B cell (primary cell): ENCODE results near the gene TRAM2. TPM values are rescaled to one million over a fixed set of nuclear protein-coding genes. Genes with fewer than 3 reads are reported as not detected.

ENCODE experiments used
- ATAC-seq: fragments of 200-7000 bp; cut with Tn5 transposase; one replicate; pipeline ENCODE4 v1.10.0; 2021; ENCODE audit warnings: low read depth, mild to moderate bottlenecking, moderate number of reproducible peaks, moderate library complexity
- CTCF ChIA-PET: fragments of 350-600 bp; sonication (Branson Sonifier 250); formaldehyde crosslinking; loops from one replicate; lab custom pipeline; 2021; ENCODE audit warnings: antibody characterized with exemption, inconsistent platforms; lab: Charles Lee
- POLR2A ChIA-PET: fragments of 350-600 bp; sonication (Branson Sonifier 250); formaldehyde crosslinking; loops from one replicate; lab custom pipeline; 2021; ENCODE audit warnings: antibody characterized with exemption; lab: Charles Lee
- DNase-seq: peaks from one replicate; pipeline ENCODE4 v3.0.0; 2013
- H2AFZ ChIP-seq: 2 replicates; pipeline ENCODE4 v1.6.1; 2012; ENCODE audit warnings: mild to moderate bottlenecking, low read depth, low read length; ENCODE audit not compliant: insufficient read depth, poor library complexity, severe bottlenecking
- H3K27ac ChIP-seq, 2 donors: 1 replicate in 1 of 2; 2 replicates in 1 of 2; pipeline ENCODE4 v1.5.1; 2012 to 2013; ENCODE audit warnings: low read length in 2 of 2, mild to moderate bottlenecking in 2 of 2, moderate library complexity in 1 of 2
- H3K27me3 ChIP-seq, 4 experiments: fragments of 200-600 bp in 1 of 4; sonication (generic) in 1 of 4; replicated peaks in 1 of 4; 1 replicate in 2 of 4; 2 replicates in 2 of 4; pipeline versions ENCODE4 v1.6.1 to v1.7.0; 2013 to 2016; ENCODE audit warnings: low read length in 3 of 4, mild to moderate bottlenecking in 2 of 4, mixed read lengths in 1 of 4, moderate library complexity in 1 of 4; ENCODE audit not compliant: insufficient read depth in 4 of 4, control insufficient read depth in 3 of 4; ENCODE audit errors: control extremely low read depth in 1 of 4
- H3K36me3 ChIP-seq, 2 experiments: replicated peaks in 1 of 2; 1 replicate in 1 of 2; 2 replicates in 1 of 2; pipeline versions ENCODE4 v1.6.1 to v1.7.1; 2013; ENCODE audit warnings: low read length in 1 of 2; ENCODE audit not compliant: insufficient read depth in 2 of 2, control insufficient read depth in 1 of 2; ENCODE audit errors: control extremely low read depth in 1 of 2, extremely low read depth in 1 of 2
- H3K4me1 ChIP-seq, 2 donors: fragments of 200-600 bp in 1 of 2; sonication (generic) in 1 of 2; 1 replicate in 1 of 2; 2 replicates in 1 of 2; pipeline versions ENCODE4 v1.5.1 to v1.6.1; 2013 to 2017; ENCODE audit warnings: low read length in 2 of 2; ENCODE audit not compliant: control insufficient read depth in 2 of 2, insufficient read depth in 2 of 2
- H3K4me2 ChIP-seq: replicated peaks from 2 replicates; pipeline ENCODE3; 2012; ENCODE audit warnings: mild to moderate bottlenecking, low read depth, low read length; ENCODE audit not compliant: poor library complexity, severe bottlenecking
- H3K4me3 ChIP-seq, 5 experiments: fragments of 200-600 bp in 1 of 5; sonication (generic) in 1 of 5; 1 replicate in 3 of 5; 2 replicates in 2 of 5; pipeline versions ENCODE4 v1.5.1 to v1.7.0; 2011 to 2016; ENCODE audit warnings: low read length in 4 of 5, mild to moderate bottlenecking in 4 of 5, low read depth in 2 of 5, control low read depth in 1 of 5, moderate library complexity in 1 of 5; ENCODE audit not compliant: insufficient read depth in 1 of 5; ENCODE audit errors: control extremely low read depth in 1 of 5, extremely low read depth in 1 of 5
- H3K79me2 ChIP-seq: fragments of 200-600 bp; sonication (generic); one replicate; pipeline ENCODE4 v1.6.0; 2016; ENCODE audit warnings: low read length; ENCODE audit not compliant: control insufficient read depth, insufficient read depth
- H3K9ac ChIP-seq: fragments of 200-600 bp; sonication (generic); 2 replicates; pipeline ENCODE4 v1.6.1; 2017; ENCODE audit warnings: mild to moderate bottlenecking, low read length, moderate library complexity
- H3K9me3 ChIP-seq, 3 donors: one replicate each; pipeline versions ENCODE4 v1.6.1 to v1.7.1; 2013; ENCODE audit warnings: low read length in 2 of 3; ENCODE audit not compliant: control insufficient read depth in 2 of 3, insufficient read depth in 1 of 3; ENCODE audit errors: control extremely low read depth in 1 of 3
- H4K20me1 ChIP-seq: 2 replicates; pipeline ENCODE4 v1.6.0; 2012; ENCODE audit warnings: mild to moderate bottlenecking, low read length; ENCODE audit not compliant: insufficient read depth, control insufficient read depth, poor library complexity, severe bottlenecking
- H3K27ac Mint-ChIP-seq: one replicate; pipeline ENCODE4 v1.8.0; 2021; ENCODE audit warnings: mixed read lengths
- H3K27me3 Mint-ChIP-seq: one replicate; pipeline ENCODE4 v1.8.0; 2021; ENCODE audit warnings: mixed read lengths
- H3K4me1 Mint-ChIP-seq: one replicate; pipeline ENCODE4 v1.8.0; 2021; ENCODE audit warnings: mixed read lengths
- H3K4me3 Mint-ChIP-seq: one replicate; pipeline ENCODE4 v1.8.0; 2021; ENCODE audit warnings: mixed read lengths
- H3K9me3 Mint-ChIP-seq: one replicate; pipeline ENCODE4 v1.8.0; 2022; ENCODE audit warnings: mixed read lengths; ENCODE audit not compliant: insufficient read depth
- EZH2 ChIP-seq: IDR thresholded peaks from 2 replicates; pipeline ENCODE4 v1.6.1; 2012; ENCODE audit warnings: borderline replicate concordance, low read depth, mild to moderate bottlenecking, moderate library complexity, low read length; ENCODE audit not compliant: insufficient read depth, poor library complexity, severe bottlenecking
- WGBS: methylation state at CpG from one replicate; pipeline ENCODE4 v1.1.5; 2013; ENCODE audit warnings: missing lambda C conversion rate; ENCODE audit not compliant: insufficient coverage; 5-methylcytosine and 5-hydroxymethylcytosine counted together
- intact Hi-C: fragments of 100-400 bp; cut with micrococcal nuclease; formaldehyde crosslinking; loops from one replicate; pipeline ENCODE4 v1.10.0; 2022
- polyA plus RNA-seq: library from polyadenylated mRNA; depleted of rRNA; stranded (reverse); fragments of >200 nt; gene quantifications from 2 replicates; pipeline ENCODE4 v1.2.3, GENCODE V29; 2012
- total RNA-seq, 2 donors: library from RNA; stranded (reverse); fragments of 120-200 nt in 1 of 2; gene quantifications; 1 replicate in 1 of 2; 2 replicates in 1 of 2; pipeline versions ENCODE4 v1.2.3 to v1.2.4, GENCODE V29; 2013 to 2022
- TF ChIP-seq, protein P1 (sequence below): fragments of 200-600 bp; IDR thresholded peaks from one replicate; pipeline ENCODE4 v1.8.0; 2022; ENCODE audit warnings: antibody characterized with exemption, mild to moderate bottlenecking

The TRAM2 gene
- total and polyA plus RNA-seq, 2 donors (not counting 1 experiment from before 2014, with no cell fraction given) = 9.0 to 13.3 TPM

DNA sequence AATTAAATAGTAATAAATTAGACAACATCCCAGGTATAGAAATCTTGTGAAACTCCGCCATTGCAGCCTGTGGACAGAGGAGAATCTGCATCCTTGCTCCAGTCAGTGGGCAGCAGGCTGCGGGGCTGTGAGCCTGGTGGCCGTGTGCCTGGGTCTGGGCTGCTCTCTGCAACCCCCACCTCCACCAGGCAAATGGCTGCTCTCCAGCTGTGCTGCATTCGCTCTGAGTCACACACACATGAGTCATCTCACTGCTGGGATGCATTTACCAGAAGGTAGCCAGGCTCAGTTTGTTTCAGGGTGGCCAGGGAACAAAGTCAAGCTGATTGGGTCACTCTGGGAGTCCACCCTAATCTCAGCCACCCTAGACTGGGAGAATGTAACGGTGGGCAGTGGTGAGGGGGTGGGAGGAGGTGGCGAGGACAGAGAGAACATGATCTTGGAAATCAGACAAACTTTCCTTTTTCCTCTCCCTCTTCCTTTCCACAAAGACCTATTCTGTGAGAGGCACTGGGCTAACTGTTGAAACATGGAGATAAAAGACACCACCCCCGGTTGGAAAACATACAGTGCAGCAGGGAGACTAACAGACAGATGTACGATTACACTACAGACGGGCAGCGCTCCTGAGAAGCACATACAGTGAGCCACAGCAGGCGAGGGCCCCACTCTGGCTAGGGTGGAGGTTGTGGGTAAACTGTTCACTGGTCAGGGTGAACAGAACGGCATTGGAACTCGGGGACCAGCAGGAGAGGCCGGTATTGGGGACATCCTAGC lies 59.2 kb downstream of the TRAM2 start:
- Histone ChIP-seq H3K79me2 (no peaks in the 10 kb centered on the region), H4K20me1 (no peaks in the 10 kb centered on the region), H3K9ac (no peak overlapping the region), H3K27ac (no peak overlapping the region), H3K4me1 (no peaks in the 10 kb centered on the region), H3K4me2 (no peak overlapping the region), H3K9me3 (no peaks in the 10 kb centered on the region), H3K36me3 (peaks cover 0 to 35% of the 10 kb centered on the region in 2 experiments), H2AFZ (no peak overlapping the region), H3K4me3 (no peak overlapping the region), H3K27me3 (no peaks in the 10 kb centered on the region)
- DNase-seq (no peak), ATAC-seq (no peak)
- TF ChIP-seq, protein P1, sequence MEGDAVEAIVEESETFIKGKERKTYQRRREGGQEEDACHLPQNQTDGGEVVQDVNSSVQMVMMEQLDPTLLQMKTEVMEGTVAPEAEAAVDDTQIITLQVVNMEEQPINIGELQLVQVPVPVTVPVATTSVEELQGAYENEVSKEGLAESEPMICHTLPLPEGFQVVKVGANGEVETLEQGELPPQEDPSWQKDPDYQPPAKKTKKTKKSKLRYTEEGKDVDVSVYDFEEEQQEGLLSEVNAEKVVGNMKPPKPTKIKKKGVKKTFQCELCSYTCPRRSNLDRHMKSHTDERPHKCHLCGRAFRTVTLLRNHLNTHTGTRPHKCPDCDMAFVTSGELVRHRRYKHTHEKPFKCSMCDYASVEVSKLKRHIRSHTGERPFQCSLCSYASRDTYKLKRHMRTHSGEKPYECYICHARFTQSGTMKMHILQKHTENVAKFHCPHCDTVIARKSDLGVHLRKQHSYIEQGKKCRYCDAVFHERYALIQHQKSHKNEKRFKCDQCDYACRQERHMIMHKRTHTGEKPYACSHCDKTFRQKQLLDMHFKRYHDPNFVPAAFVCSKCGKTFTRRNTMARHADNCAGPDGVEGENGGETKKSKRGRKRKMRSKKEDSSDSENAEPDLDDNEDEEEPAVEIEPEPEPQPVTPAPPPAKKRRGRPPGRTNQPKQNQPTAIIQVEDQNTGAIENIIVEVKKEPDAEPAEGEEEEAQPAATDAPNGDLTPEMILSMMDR = no peak
- TF ChIP-seq EZH2 = no peak
- 96% methylated on average over 12 of the region's 14 CpGs for WGBS
- intact Hi-C loops = no loop called here
- Mint-ChIP-seq H3K4me1 (no peaks in the 10 kb centered on the region), H3K27ac (no peak overlapping the region), H3K4me3 (no peak overlapping the region), H3K9me3 (no peaks in the 10 kb centered on the region), H3K27me3 (no peaks in the 10 kb centered on the region)
- CTCF ChIA-PET = no interaction called here
- POLR2A ChIA-PET = no interaction called here

- H3K79me2 ChIP-seq = no peaks in the 10 kb centered on the region
- intact Hi-C loops = no loop called here
- H3K9ac ChIP-seq = no peak overlapping the region
- H3K4me1 ChIP-seq = no peaks in the 10 kb centered on the region
- Mint-ChIP-seq H3K4me1 (no peaks in the 10 kb centered on the region), H3K27me3 (no peaks in the 10 kb centered on the region), H3K9me3 (no peaks in the 10 kb centered on the region), H3K4me3 (no peak overlapping the region), H3K27ac (no peak overlapping the region)
- H3K4me2 ChIP-seq = no peak overlapping the region
- ChIA-PET POLR2A (no interaction called here), CTCF (no interaction called here)
- no peak overlapping the region for H3K27ac ChIP-seq
- H3K9me3 ChIP-seq = no peaks in the 10 kb centered on the region
- no peaks in the 10 kb centered on the region for H4K20me1 ChIP-seq
- TF ChIP-seq EZH2 = no peak
- TF ChIP-seq, protein P1 = no peak
- ATAC-seq (no peak), DNase-seq (no peak)
- no peak overlapping the region for H3K4me3 ChIP-seq
- no peak overlapping the region for H2AFZ ChIP-seq
- 100% methylated on average over 2 of the region's 3 CpGs for WGBS
- peaks cover 0 to 41% of the 10 kb centered on the region in 2 experiments for H3K36me3 ChIP-seq
- no peaks in the 10 kb centered on the region for H3K27me3 ChIP-seq
Measured at GRCh38 chr6:52516943-52517342, 59.9 kb downstream of the TRAM2 start.
